ENCODE data around the gene APH1A. TPM values are rescaled to one million over a fixed set of nuclear protein-coding genes. Genes with fewer than 3 reads are reported as not detected.
A peak's percentile ranks its signal among the peaks of the same experiment; 100 is the strongest.

The APH1A gene
- total and polyA plus RNA-seq, 2 of the 13 experiments (the other 11 are each of a cell fraction or from before 2014, with no cell fraction given), result 114 to 130 TPM

GRCh38 chr1:150293433-150294253 is 24.8 kb upstream of the APH1A start, which contains the start of gene MRPS21 (continued):
- TF ChIP-seq AHDC1 (CRISPR knock-in tag; IDR thresholded peaks at IDR 0.05; ENCODE audit: borderline replicate concordance) (peak; percentile 76; the same call in 1 of the 2 replicates), NFE2L2 (IDR thresholded peaks at IDR 0.05; ENCODE audit: low read length) (peak; percentile 35; the same call in 1 of the 2 replicates), THRA (CRISPR knock-in tag; IDR thresholded peaks at IDR 0.05; ENCODE audit: borderline replicate concordance) (peak; percentile 21; the same call in 1 of the 2 replicates), FOXA1 (IDR thresholded peaks at IDR 0.05) (no peak), FOXA1 (CRISPR knock-in tag; IDR thresholded peaks at IDR 0.05) (peak; percentile 68), NFKB2 (CRISPR knock-in tag; IDR thresholded peaks at IDR 0.05; ENCODE audit: borderline replicate concordance) (no peak; the same call in 1 of the 2 replicates), RXRA (CRISPR knock-in tag; IDR thresholded peaks at IDR 0.05) (peak; percentile 71), MIXL1 (CRISPR knock-in tag; IDR thresholded peaks at IDR 0.05) (peak; percentile 56), ZNF512B (CRISPR knock-in tag; IDR thresholded peaks at IDR 0.05; ENCODE audit: borderline replicate concordance) (no peak), RXRB (CRISPR knock-in tag; IDR thresholded peaks at IDR 0.05; ENCODE audit: borderline replicate concordance) (peak; percentile 53; the same call in 1 of the 2 replicates), ZNF317 (CRISPR knock-in tag; IDR thresholded peaks at IDR 0.05) (0 out of 2 replicates have a peak, but pooled peaks have one; percentile 45), GATAD1 (CRISPR knock-in tag; IDR thresholded peaks at IDR 0.05) (peak; percentile 97), FOXK2 (IDR thresholded peaks at IDR 0.05) (peak; percentile 91), GLI4 (CRISPR knock-in tag; IDR thresholded peaks at IDR 0.05; ENCODE audit: borderline replicate concordance) (no peak), NFYB (CRISPR knock-in tag; IDR thresholded peaks at IDR 0.05) (peak; percentile 39), PLRG1 (conservative IDR thresholded peaks at IDR 0.05) (no peak), ZNF788 (CRISPR knock-in tag; IDR thresholded peaks at IDR 0.05; ENCODE audit: borderline replicate concordance) (peak; percentile 42; the same call in 1 of the 2 replicates), NR2C2 (CRISPR knock-in tag; IDR thresholded peaks at IDR 0.05; ENCODE audit: borderline replicate concordance) (peak; percentile 89), SPEN (CRISPR knock-in tag; IDR thresholded peaks at IDR 0.05; ENCODE audit: low read depth) (peak; percentile 88), YY1 (IDR thresholded peaks at IDR 0.05; ENCODE audit: insufficient read depth, insufficient replicate concordance, low read depth, low read length) (no peak), SMAD3 (CRISPR knock-in tag; IDR thresholded peaks at IDR 0.05) (peak; percentile 73; the same call in 1 of the 2 replicates)

Data from HepG2 (cell line).